GM15510 (cell line): ENCODE measurements around the gene SELENOS.

Experiments used
- POLR2A ChIP-seq: IDR thresholded peaks from 3 replicates; pipeline ENCODE4 v1.6.1; 2011; ENCODE audit warnings: borderline replicate concordance; ENCODE audit not compliant: insufficient read length; ENCODE audit errors: extremely low read depth

Gene SELENOS

DNA sequence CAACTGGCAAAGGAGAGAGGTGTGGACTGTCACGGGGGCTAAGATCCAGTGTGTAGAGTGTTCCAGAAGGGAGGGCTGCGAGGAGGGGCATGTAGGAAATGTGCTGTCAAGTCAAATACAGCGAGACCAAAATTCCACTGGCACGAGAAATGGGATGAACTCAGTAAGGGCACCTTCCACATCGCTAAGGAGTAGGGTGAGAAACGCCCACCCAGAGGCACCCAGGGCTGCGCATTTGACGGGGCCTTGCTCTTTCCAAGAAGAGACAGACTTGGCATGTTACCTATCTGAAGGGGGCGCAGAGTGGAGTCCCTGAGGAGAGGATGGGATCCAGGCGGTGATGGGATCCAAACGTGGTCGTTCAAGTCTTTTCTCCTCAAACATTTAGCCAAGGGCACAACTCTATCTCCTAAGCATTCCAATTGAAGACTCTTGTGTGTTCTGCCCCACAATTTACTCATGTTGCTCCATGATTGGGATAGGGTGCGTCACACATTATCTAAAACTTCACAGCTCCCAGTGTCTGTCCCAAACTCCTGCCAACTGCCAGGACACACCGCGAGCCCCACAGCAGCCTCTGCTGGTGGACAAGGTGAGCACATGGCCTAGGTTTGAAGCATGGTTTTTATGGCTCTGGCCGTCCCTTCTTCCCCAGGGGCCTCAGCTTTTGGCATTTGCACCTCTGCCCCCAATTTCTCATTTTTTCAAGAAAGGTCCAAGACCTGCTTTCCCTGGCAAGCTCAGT is 7.6 kb downstream of the SELENOS start:
- TF ChIP-seq POLR2A = no peak

GRCh38 chr15:101267320-101268104 is 9.8 kb downstream of the SELENOS start:
- TF ChIP-seq POLR2A = no peak

GRCh38 chr15:101266787-101267186 is 10.5 kb downstream of the SELENOS start:
- TF ChIP-seq POLR2A = no peak

GRCh38 chr15:101266034-101266433 is 11.3 kb downstream of the SELENOS start:
- no peak for TF ChIP-seq POLR2A

GRCh38 chr15:101264911-101265641 is 12.2 kb downstream of the SELENOS start:
- no peak for TF ChIP-seq POLR2A

- no peak for TF ChIP-seq POLR2A
These were observed 13.3 kb downstream of the SELENOS start for GRCh38 chr15:101264011-101264410.

- TF ChIP-seq POLR2A = no peak
These were observed 14.7 kb downstream of the SELENOS start for GRCh38 chr15:101262551-101262950.

- no peak for TF ChIP-seq POLR2A
These were observed 18.8 kb downstream of the SELENOS start for GRCh38 chr15:101258238-101259144.

GRCh38 chr15:101256757-101257156 is 20.5 kb downstream of the SELENOS start:
- no peak for TF ChIP-seq POLR2A

- no peak for TF ChIP-seq POLR2A
These were observed 21.6 kb downstream of the SELENOS start for GRCh38 chr15:101255615-101256241.

DNA sequence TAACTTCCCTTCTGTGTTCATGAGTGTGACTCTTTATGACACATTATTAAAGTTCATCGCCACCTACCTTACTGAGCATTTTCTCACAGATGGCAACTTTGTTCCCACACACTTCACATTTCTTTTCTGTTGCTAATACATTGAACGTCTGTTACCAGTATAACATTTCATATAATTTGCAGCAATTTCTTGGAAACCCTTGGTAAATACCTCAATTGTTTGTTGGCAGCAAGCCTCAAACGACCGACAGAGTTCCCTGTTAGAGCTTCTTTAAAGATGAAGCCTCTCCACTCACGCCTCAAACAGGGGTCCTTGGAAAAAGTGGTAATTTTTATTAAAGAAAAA is 22.3 kb downstream of the SELENOS start:
- no peak for TF ChIP-seq POLR2A

DNA sequence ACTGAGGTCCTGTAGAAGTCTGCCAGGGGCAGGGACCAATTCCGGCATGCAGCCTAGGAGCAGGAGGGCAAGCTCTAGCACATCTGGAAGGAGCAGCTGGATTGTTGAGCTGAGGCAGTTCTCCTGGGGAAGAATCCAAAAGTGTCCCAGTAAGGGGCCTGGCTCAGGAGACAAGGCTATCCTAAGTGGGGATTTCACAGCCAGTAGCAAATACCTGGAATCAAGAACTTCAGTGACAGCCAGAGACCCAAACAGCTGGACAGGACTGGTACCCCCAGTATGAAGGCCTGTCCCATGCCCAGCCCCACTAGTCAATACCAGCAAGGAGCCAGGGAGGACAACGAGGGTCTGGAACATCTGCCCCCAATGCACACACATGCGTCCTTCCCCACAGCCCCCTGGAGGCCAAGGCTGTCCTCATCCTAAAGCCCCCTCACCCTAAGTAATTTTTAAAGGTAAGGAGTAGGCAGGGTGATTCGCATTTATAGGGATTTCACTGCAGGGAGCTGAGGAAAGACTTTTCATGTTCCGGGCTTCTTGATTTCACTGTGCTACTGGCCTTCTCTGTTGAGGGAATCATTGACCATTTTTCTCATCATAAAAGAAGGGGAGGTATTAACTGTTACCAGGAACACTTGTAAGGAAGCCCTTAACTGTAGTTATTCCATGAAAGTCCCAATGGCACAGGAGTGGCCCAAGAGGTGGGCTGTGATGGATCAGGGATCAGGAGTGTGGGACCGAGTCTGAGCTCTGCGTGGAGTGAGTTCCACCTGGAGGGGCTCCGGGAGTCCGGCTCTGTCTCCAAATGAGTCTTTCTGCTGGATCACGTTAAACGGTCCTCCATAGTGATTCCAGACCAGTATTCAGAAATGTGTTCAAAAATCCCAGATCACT is 22.9 kb downstream of the SELENOS start:
- no peak for TF ChIP-seq POLR2A

DNA sequence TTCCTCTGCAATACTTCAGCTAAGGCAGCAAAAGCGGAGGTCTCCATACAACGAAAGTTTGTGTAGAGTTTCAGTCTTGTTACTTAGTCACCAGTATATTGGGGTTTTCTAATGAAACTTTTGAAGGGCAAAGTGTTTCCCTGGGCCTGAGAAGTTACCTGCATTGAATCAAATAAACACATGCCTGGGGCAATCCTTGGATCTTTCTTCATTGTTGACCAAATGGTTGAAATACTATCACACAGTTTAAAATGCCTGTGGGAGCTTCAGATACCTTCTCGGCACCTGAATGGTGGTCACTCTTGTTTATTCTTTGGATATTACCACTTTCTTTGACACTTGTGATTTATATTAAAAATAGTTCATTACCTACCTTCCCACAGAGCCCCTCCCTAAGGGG is 24.4 kb downstream of the SELENOS start:
- no peak for TF ChIP-seq POLR2A
